ENCODE data around the gene CCDC69. TPM values are rescaled to one million over a fixed set of nuclear protein-coding genes. Genes with fewer than 3 reads are reported as not detected.
A peak's percentile ranks its signal among the peaks of the same experiment; 100 is the strongest.

The CCDC69 gene
- total RNA-seq, 1 experiment from 2014 or later, result 2.8 TPM

DNA sequence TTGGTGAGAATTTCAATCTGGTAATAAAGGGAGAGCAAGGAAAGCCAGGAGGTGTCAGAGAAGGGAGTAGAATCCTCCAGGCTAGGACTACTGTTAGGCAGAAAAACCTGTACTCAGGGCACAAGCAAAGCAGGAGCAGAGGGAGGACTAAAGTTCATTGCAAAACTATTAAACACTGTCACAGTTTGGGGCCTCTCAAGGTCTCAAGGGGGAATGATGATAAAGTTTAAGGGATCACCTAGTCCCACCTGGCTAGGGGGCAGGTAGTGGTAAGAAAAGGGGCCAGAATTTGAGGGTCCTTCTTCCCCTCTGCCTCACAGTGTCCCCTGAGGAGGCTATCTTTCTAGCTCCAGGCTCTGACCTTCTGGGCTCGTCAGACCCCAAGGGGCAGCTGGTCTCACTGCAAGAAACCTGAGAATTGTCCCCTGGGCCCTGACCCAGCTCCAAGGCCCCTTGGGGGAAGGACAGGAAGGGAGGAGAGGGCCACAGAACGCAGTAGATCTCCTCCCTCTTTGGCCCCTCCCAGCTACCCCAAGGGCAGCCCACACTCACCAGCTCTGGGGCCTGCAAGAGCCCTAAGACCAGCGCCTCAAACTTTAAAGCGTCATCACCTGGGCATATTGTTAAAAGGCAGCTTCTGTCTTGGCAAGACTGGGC, 974 bp downstream of the CCDC69 start:
- Mint-ChIP-seq H3K4me1 (ENCODE audit: insufficient read depth, unreplicated experiment) (peaks cover 18% of the 10 kb centered on the region), H3K27ac (ENCODE audit: low read depth, unreplicated experiment) (peak overlapping the region; percentile 57), H3K4me3 (ENCODE audit: unreplicated experiment) (peak overlapping the region; percentile 84), H3K27me3 (ENCODE audit: insufficient read depth, unreplicated experiment) (no peaks in the 10 kb centered on the region), H3K36me3 (ENCODE audit: insufficient read depth, unreplicated experiment) (no peaks in the 10 kb centered on the region), H3K9me3 (ENCODE audit: unreplicated experiment) (no peaks in the 10 kb centered on the region)
- POLR2A ChIA-PET, result interaction anchor here (0.7 to 2.4 kb wide), 7 partner anchors 11 to 50 kb away, joined by 3 to 22 read pairs (median 6); partner anchors contain the start of gene GM2A
- peak; percentile 20 for DNase-seq (ENCODE audit: unreplicated experiment)
- intact Hi-C loops (cut with micrococcal nuclease), result no loop called here
- CTCF ChIA-PET, result interaction anchor here (0.6 to 4.5 kb wide), 14 partner anchors 9 to 523 kb away, joined by 3 to 36 read pairs (median 5); no protein-coding TSS in a partner anchor
- BruUV-seq (replicated peaks), result no TSS peak
- TF ChIP-seq, protein P1, sequence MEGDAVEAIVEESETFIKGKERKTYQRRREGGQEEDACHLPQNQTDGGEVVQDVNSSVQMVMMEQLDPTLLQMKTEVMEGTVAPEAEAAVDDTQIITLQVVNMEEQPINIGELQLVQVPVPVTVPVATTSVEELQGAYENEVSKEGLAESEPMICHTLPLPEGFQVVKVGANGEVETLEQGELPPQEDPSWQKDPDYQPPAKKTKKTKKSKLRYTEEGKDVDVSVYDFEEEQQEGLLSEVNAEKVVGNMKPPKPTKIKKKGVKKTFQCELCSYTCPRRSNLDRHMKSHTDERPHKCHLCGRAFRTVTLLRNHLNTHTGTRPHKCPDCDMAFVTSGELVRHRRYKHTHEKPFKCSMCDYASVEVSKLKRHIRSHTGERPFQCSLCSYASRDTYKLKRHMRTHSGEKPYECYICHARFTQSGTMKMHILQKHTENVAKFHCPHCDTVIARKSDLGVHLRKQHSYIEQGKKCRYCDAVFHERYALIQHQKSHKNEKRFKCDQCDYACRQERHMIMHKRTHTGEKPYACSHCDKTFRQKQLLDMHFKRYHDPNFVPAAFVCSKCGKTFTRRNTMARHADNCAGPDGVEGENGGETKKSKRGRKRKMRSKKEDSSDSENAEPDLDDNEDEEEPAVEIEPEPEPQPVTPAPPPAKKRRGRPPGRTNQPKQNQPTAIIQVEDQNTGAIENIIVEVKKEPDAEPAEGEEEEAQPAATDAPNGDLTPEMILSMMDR (IDR thresholded peaks at IDR 0.05; ENCODE audit: unreplicated experiment), result no peak

DNA sequence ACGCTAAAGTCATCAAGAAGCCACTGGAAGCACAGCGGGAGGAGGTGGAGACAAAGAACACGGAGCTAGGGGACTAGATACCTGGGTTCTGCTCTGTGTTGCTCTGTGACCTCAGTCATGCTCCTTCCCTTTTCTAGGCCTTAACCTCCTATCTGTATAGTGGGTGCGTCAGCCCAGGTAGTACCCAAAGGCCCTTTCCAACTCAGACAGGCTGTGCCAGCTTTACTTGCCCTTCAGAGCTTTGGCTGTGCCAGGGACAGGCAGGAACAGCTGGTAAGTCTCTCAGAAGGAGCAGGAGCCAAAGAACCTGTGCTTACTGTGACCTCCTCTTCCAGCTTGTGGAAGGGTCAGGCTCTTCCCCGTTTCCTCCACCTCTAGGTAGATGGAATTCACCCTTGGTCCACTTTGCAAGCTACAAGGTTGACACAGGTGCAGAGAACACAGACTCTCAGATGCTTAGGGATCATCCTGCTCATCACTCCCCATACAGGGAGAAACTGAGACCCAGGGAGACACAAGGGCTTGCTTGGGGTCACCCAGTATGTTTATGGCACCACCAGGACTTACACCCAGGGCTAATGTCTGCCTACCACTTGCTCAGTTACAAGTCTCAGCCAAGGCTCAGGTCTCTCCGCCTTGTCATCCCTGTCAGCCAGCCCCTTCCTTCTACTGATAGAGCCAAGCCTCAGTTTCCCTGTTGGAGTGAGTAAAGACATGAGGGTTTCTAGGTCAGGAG, 1.7 kb downstream of the CCDC69 start:
- intact Hi-C loops (cut with micrococcal nuclease), result no loop called here
- H3K36me3 Mint-ChIP-seq (ENCODE audit: insufficient read depth, unreplicated experiment), result no peaks in the 10 kb centered on the region
- no TSS peak for BruUV-seq (replicated peaks)
- CTCF ChIA-PET, result interaction anchor here (0.6 to 4.5 kb wide), 7 partner anchors 15 to 522 kb away, joined by 3 to 36 read pairs (median 5); no protein-coding TSS in a partner anchor
- H3K4me3 Mint-ChIP-seq (ENCODE audit: unreplicated experiment), result peak overlapping the region; percentile 84
- no peaks in the 10 kb centered on the region for H3K9me3 Mint-ChIP-seq (ENCODE audit: unreplicated experiment)
- H3K4me1 Mint-ChIP-seq (ENCODE audit: insufficient read depth, unreplicated experiment), result peaks cover 18% of the 10 kb centered on the region
- peak overlapping the region; percentile 57 for H3K27ac Mint-ChIP-seq (ENCODE audit: low read depth, unreplicated experiment)
- DNase-seq (ENCODE audit: unreplicated experiment), result no peak
- no peaks in the 10 kb centered on the region for H3K27me3 Mint-ChIP-seq (ENCODE audit: insufficient read depth, unreplicated experiment)
- POLR2A ChIA-PET, result interaction anchor here (1.1 to 2.1 kb wide), 2 partner anchors 12 to 13 kb away, joined by 3 to 22 read pairs; no protein-coding TSS in a partner anchor
- TF ChIP-seq, protein P1 (IDR thresholded peaks at IDR 0.05; ENCODE audit: unreplicated experiment), result no peak

DNA sequence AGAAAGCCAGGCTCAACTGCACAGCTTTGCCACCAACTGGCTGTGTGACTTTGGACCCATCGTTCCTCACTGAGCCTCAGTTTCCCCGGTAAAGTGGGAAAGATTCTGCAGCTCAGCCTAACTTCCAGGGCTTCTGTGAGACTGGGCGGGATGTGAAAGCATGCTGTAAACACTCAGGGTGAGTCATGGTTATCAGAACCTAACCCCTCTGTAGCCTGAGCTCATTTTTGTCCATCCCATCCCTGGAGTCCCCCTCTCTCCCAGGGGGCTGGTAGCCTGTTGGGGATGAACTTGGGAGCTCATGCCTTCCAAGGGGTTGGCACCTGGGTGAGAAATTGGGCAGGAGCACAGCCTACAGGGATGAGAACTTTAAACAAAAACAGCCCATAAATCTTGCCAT, 2.3 kb downstream of the CCDC69 start:
- ChIA-PET CTCF (interaction anchor here (0.5 to 4.5 kb wide), 8 partner anchors 10 to 522 kb away, joined by 3 to 36 read pairs (median 4); no protein-coding TSS in a partner anchor), POLR2A (interaction anchor here (0.6 to 1.1 kb wide), 2 partner anchors 12 to 88 kb away, joined by 3 read pairs; no protein-coding TSS in a partner anchor)
- Mint-ChIP-seq H3K27me3 (ENCODE audit: insufficient read depth, unreplicated experiment) (no peaks in the 10 kb centered on the region), H3K9me3 (ENCODE audit: unreplicated experiment) (no peaks in the 10 kb centered on the region), H3K4me3 (ENCODE audit: unreplicated experiment) (no peak overlapping the region), H3K4me1 (ENCODE audit: insufficient read depth, unreplicated experiment) (peaks cover 18% of the 10 kb centered on the region), H3K27ac (ENCODE audit: low read depth, unreplicated experiment) (no peak overlapping the region), H3K36me3 (ENCODE audit: insufficient read depth, unreplicated experiment) (no peaks in the 10 kb centered on the region)
- intact Hi-C loops (cut with micrococcal nuclease), result no loop called here
- no TSS peak for BruUV-seq (replicated peaks)
- TF ChIP-seq, protein P1 (IDR thresholded peaks at IDR 0.05; ENCODE audit: unreplicated experiment), result no peak
- no peak for DNase-seq (ENCODE audit: unreplicated experiment)

DNA sequence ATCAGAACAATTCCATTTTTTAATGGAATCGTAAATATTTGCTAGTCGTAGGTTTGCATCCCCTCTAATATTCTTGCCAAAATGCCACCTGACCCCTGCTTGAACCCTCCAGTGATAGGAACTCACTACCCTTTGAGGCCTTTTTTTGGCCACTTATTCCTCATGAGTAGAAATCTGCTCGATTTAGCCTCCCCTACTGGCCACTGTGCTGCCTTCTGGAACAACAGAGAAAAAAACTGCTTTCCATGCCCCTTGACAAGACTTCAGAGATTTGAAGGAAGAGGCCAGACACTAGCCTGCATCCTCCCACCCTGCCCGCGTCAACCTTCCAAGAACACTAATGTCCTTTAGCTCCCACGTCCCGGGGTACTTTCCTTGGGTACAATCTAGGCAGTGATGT, 4.1 kb downstream of the CCDC69 start:
- no TSS peak for BruUV-seq (replicated peaks)
- intact Hi-C loops (cut with micrococcal nuclease), result no loop called here
- DNase-seq (ENCODE audit: unreplicated experiment), result no peak
- TF ChIP-seq, protein P1 (IDR thresholded peaks at IDR 0.05; ENCODE audit: unreplicated experiment), result no peak
- ChIA-PET POLR2A (no interaction called here), CTCF (no interaction called here)
- Mint-ChIP-seq H3K4me3 (ENCODE audit: unreplicated experiment) (no peak overlapping the region), H3K27me3 (ENCODE audit: insufficient read depth, unreplicated experiment) (no peaks in the 10 kb centered on the region), H3K36me3 (ENCODE audit: insufficient read depth, unreplicated experiment) (no peaks in the 10 kb centered on the region), H3K27ac (ENCODE audit: low read depth, unreplicated experiment) (no peak overlapping the region), H3K9me3 (ENCODE audit: unreplicated experiment) (no peaks in the 10 kb centered on the region), H3K4me1 (ENCODE audit: insufficient read depth, unreplicated experiment) (peaks cover 18% of the 10 kb centered on the region)
